Activated CD4-positive, alpha-beta T cell treated with anti-CD3 and anti-CD28 coated beads, Interleukin-2, amount 50 U/mL, for 16 hours (primary cell): Measurements from ENCODE around the gene TMEM139.
"Not testable (repeated sequence)": the region's sequence is repeated elsewhere in the genome, so short reads cannot be mapped to it uniquely, and the experiment has no call there.

Source experiments
- DNase-seq: peaks from one replicate; pipeline ENCODE4 v3.0.0-alpha.2; 2020

The TMEM139 gene

GRCh38 chr7:143289888-143290287, 5.1 kb downstream of the TMEM139 start:
- DNase-seq = not testable (repeated sequence)

GRCh38 chr7:143290293-143290692, 5.5 kb downstream of the TMEM139 start:
- DNase-seq = no peak

DNA sequence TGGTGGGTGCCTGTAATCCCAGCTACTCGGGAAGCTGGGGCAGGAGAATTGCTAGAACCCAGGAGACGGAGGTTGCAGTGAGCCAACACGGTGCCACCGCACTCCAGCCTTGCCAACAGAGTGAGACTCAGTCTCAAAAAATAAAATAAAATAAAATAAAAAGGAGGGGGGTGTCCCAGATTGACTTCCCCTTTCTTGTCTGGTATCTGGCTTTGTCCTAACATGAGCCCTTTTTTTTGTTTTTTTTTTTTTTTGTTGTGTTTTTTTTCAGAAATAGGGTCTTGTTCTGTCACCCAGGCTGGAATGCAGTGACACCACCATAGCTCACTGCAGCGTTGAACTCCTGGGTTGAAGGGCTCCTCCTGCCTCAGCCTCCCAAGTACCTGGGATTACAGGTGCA, 8.1 kb downstream of the TMEM139 start:
- DNase-seq = no peak

- DNase-seq = no peak
These were observed 11.1 kb downstream of the TMEM139 start for GRCh38 chr7:143295870-143296269.

DNA sequence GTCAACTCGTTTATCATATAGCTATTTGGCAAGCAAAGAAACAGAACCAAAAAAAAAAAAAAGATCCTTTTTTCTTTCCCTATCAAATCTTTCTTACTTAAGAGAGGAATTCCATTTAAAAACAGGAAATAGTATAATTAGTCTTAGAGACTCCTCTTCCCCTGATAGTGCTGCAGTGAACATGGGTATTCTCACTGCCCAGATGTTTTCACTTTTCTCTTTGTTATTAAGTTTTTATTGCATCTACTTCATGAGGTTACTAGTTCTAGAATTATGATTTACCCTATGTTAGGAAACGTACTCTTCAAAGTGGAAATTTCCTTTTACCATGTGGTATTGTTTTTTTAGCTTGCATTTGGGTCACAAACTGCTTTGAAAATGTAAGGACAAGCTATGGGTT, 11.9 kb downstream of the TMEM139 start:
- DNase-seq = no peak

- DNase-seq = no peak
These were observed 14.6 kb downstream of the TMEM139 start for GRCh38 chr7:143299346-143299745.

DNA sequence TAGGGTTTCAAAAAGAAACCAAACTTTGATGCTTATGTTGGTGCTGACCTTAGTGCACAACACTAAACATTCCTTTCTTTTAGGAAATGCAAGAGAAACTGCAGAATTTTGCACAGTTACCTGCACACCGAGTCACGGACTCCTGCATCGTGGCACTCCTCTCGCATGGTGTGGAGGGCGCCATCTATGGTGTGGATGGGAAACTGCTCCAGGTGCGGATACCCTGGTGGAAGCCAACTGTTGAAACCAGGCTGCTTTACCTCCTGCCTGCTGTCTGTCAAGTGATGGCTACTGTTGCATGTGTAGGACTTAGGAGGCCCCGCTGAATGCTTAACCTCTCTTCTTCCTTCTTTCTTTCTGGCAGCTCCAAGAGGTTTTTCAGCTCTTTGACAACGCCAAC, 15.1 kb downstream of the TMEM139 start:
- peak; percentile 56 for DNase-seq

DNA sequence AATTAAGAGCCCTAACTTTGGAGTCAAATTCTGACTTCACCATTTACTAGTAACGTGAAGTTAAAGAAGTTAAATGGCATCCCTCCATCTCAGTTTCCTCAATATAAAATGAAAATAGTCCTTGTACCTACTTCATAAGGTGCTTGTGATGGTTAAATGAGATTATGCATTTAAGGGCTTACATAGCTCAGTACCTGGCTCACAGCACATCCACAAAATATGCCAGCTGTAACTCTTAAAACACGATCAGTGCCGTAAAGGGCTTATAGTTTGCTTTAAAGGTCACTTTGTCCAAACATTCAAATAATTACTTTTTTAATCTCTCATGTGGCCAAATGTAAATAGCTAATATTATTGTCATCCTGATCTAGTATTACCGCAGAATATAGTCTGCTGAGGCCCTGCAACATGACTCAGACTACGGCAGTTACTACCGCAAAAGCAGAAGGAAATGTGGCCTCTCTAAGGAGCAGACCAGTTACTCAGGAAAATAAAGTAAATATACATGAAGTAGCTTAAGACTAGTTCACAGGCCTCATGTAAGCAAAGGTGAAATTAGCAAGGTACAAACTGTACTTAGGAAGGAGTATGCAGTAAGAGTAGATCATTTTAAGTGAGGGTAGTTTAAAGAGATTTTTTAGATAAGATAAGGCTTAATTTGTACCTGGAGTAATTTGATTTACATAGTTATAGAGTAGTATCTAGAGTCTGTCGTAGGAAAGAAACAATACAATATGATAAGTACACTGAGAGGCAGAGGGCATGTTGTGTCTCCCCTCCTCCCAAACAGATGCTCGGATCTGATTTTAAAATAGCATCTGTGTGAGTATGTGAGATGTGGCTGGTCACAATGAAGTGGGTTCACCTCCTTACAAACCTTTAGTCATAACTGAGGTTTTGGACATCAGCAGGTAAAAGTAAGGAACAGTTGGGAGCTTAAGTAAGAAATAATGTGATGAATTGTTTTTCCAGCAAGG, 16.5 kb downstream of the TMEM139 start:
- DNase-seq = no peak

DNA sequence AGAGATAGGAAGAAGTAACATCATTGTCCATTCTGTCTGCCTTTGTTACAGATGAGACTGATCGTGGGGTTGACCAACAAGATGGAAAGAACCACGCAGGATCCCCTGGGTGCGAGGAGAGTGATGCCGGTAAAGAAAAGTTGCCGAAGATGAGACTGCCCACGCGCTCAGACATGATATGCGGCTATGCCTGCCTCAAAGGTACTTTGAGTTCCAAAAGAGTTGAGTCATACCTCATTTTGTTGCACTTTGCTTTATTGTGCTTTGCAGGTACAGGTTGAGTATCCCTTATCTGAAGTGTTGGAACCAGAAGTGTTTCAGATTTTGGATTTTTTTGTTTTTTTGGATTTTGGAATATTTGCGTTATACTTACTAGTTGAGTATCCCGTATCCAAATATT, 19.0 kb downstream of the TMEM139 start:
- DNase-seq = no peak

GRCh38 chr7:143304938-143305337, 20.2 kb downstream of the TMEM139 start:
- DNase-seq = no peak

DNA sequence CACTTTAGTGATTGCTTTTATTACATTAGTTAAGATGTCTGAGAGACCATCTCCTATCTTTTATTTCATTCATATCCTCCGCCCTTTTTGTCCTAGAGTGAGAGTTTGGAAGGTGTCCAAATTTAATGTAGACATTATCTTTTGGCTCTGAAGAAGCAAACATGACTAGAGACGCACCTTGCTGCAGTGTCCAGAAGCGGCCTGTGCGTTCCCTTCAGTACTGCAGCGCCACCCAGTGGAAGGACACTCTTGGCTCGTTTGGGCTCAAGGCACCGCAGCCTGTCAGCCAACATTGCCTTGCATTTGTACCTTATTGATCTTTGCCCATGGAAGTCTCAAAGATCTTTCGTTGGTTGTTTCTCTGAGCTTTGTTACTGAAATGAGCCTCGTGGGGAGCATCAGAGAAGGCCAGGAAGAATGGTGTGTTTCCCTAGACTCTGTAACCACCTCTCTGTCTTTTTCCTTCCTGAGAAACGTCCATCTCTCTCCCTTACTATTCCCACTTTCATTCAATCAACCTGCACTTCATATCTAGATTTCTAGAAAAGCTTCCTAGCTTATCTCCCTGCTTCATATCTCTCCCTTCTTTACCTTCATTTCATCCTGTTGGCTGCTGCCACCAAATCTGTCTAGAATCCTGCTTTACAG, 20.8 kb downstream of the TMEM139 start:
- DNase-seq = peak; percentile 58

DNA sequence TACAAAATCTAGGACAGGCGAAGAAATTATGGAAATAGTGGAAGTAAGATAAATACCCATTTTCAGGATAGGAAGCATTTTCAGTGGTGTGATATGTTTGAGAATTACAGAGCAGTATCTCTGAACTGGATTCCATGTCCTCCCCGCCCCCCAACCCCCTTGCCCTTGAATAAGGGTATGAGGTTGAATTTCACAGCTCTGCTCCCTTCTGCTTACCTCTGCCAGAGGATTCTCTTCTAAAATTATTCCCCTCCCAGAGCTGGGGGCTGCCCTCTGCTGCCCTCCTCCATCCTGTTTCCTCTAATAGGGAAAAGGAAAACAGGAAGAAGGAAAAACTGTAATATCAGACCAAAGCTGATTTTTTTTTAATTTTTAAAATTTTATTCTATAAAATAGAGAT, 23.9 kb downstream of the TMEM139 start:
- no peak for DNase-seq

GRCh38 chr7:143314127-143314526, 29.4 kb downstream of the TMEM139 start:
- peak; percentile 20 for DNase-seq

- DNase-seq = no peak
These were observed 31.0 kb downstream of the TMEM139 start, which contains the start of gene CLCN1 for GRCh38 chr7:143315776-143316175. TSS of gene CLCN1 (plus strand) at chr7:143316111. CDS start at chr7:143316213, 102 bp downstream.

GRCh38 chr7:143316492-143316891, 31.7 kb downstream of the TMEM139 start:
- no peak for DNase-seq

DNA sequence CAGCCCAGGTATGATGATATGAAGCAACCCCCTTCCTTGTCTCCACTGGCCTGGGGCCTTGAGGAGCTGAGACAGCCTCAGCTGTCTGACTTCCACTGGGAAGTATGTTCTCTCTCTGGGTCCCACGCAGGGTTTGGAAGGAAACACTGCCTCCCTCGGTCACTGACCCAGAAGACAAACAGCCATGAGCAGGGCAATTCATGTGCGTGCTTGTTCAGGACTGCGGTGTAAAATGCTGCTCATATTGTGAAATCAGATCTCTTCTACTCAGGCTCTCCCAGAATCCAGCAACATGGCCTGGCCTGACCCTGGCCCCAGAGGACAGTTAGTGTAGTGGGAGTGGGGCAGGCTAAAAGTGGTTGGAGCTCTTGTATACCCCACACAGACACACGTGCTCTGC, 33.9 kb downstream of the TMEM139 start:
- no peak for DNase-seq

DNA sequence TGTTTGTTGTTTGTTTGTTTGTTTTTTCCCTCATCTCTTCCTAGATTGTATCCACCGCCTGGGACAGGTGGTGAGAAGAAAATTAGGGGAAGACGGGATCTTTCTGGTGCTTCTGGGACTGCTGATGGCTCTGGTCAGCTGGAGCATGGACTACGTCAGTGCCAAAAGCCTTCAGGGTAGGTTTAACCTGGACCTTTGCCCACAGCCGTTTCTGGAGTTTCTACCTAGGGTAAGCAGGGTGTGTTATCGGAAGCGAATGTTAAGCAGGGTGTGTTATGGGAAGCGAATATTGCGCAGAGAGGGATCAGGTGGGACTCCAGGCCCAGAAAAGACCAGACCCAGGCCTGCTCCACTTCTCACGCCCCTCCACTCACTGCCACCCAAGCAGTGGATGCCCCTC, 35.9 kb downstream of the TMEM139 start:
- no peak for DNase-seq

DNA sequence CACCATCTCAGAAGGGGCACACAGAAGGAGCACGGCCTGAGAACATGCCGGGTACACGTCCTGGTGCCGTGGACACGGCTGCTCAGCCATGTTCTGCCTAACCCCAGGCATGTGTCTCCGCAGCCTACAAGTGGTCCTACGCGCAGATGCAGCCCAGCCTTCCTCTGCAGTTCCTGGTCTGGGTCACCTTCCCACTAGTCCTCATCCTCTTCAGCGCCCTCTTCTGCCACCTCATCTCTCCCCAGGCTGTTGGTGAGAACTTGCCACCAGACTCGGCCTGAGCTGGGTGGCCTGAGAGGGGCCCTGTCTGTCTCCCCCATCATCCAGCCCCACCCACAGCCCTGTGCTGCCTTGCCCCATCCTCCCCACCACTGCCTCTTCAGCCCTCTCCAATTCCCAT, 36.5 kb downstream of the TMEM139 start:
- DNase-seq = no peak

DNA sequence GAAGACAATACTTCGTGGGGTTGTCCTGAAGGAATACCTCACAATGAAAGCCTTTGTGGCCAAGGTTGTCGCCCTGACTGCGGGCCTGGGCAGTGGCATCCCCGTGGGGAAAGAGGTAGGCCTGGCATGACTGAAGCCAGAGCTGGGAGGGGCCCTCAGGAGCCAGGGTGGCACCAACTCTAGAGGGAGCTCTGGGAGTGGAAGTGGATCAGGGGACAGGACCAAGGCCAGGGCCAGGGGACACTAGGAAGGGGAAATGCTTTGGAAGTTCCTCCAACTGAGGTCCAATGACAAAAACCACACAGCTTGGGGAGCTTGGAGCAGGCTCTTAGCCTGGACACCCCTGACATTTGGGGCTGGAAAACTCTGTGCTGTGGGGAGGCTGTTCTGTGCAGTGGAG, 37.0 kb downstream of the TMEM139 start:
- DNase-seq = no peak

- no peak for DNase-seq
These were observed 38.2 kb downstream of the TMEM139 start for GRCh38 chr7:143322760-143323633.

- DNase-seq = no peak
These were observed 38.9 kb downstream of the TMEM139 start for GRCh38 chr7:143323653-143324052.

- DNase-seq = no peak
These were observed 40.5 kb downstream of the TMEM139 start for GRCh38 chr7:143325240-143325639.

DNA sequence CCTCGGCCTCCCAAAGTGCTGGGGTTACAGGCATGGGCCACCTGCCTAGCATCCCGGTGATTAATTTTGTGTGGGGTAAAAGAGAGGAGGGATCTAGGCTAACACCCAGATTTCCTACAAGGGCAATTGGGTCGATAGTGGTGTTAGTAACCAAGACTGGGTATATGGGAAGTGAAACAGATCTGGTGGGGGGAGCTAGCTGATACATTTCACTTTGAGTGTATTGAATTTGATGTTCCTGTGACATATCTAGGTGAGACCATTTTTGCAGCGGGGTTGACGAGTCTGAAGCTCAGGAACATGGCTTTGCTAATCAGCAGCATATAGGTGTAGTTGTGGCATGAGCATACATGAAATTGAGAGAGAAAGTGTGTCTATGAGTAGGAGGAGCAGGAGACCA, 43.1 kb downstream of the TMEM139 start:
- no peak for DNase-seq
